Left kidney (tissue), 8 donors: ENCODE data around the gene DMRT2. TPM values are rescaled to one million over a fixed set of nuclear protein-coding genes. Genes with fewer than 3 reads are reported as not detected.

Experiments used
- DNase-seq: peaks from one replicate; pipeline ENCODE4 v3.0.0-alpha.2; 2013
- long read RNA-seq, 8 donors: transcript quantifications; one replicate each; lab custom pipeline, GENCODE V29; 2026
- polyA plus RNA-seq: library from polyadenylated mRNA; unstranded; fragments of 120-200 nt; gene quantifications from one replicate; pipeline ENCODE4 v1.2.1, GENCODE V29; 2013; ENCODE audit not compliant: insufficient read length

The DMRT2 gene
- 2.0 TPM for polyA plus RNA-seq
- long read RNA-seq, donor 1, result 0 reads
- long read RNA-seq, donor 2, result 0 reads
- long read RNA-seq, donor 3, result 0 reads
- long read RNA-seq, donor 4, result 0 reads
- long read RNA-seq, donor 5, result 0 reads
- long read RNA-seq, donor 6, result 0 reads
- long read RNA-seq, donor 7, result 0 reads
- long read RNA-seq, donor 8, result 0 reads

GRCh38 chr9:1050125-1050895, at the start of gene DMRT2:
Gene DMRT2 (plus strand): TSS chr9:1050357. CDS start chr9:1051614, 1,257 bp downstream.
- DNase-seq, result peak; percentile 92

- DNase-seq, result no peak
Measured at GRCh38 chr9:1001838-1002237, 48.3 kb upstream of the DMRT2 start.

DNA sequence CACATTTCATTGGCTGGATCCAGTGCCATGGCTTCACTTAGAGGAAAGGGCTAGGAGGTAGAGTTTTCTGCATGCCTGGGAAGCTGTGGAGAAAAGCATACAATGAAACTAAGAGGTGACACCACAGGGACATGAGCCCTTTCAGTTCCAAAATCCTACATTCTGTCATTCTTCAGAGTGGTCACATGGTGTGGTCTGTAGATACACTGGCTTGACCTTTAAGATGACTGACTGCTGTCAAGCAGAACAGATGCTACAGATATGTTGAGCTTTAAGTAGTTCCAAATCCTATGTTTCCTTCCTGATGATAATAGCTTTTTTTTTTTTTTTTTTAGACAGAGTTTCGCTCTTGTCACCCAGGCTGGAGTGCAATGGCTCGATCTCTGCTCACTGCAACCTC, 47.5 kb upstream of the DMRT2 start:
- DNase-seq, result no peak

GRCh38 chr9:1005043-1005667, 45.0 kb upstream of the DMRT2 start:
- DNase-seq, result peak; percentile 62

DNA sequence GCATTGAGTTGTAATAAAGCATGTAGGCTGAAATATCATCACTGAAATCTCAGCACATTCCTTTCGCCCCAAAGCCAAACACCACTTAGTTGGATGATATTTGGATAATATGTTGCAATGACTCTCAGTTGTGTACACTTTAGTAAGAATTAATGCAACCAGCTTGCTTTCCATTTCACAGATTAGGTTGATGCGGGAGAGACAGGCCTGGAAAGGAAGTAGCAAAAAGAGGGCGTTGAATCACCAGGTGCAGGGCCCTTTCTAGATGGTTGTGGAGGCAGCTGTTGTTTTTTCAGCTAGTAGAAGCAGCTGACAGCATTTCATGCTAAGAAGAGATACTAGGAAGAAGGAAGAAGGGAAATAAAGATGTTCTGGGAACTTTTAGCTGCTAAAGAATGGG, 42.8 kb upstream of the DMRT2 start:
- no peak for DNase-seq

DNA sequence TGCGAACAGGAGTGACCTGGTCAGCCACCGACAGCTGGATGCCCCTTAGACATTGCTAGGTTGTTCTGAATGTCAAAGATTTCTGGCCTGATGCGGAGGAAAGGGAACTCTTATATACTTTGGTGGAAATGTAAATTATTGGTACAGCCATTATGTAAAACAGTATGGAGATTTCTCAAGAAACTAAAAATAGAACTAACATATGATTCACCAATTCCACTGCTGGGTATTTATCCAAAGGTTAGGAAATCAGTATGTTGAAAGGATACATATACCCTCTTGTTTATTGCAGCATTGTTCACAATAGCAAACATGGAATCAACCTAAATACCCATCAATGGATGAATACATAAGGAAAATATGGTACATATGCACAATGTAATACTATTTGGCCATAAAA, 41.9 kb upstream of the DMRT2 start:
- DNase-seq, result no peak

DNA sequence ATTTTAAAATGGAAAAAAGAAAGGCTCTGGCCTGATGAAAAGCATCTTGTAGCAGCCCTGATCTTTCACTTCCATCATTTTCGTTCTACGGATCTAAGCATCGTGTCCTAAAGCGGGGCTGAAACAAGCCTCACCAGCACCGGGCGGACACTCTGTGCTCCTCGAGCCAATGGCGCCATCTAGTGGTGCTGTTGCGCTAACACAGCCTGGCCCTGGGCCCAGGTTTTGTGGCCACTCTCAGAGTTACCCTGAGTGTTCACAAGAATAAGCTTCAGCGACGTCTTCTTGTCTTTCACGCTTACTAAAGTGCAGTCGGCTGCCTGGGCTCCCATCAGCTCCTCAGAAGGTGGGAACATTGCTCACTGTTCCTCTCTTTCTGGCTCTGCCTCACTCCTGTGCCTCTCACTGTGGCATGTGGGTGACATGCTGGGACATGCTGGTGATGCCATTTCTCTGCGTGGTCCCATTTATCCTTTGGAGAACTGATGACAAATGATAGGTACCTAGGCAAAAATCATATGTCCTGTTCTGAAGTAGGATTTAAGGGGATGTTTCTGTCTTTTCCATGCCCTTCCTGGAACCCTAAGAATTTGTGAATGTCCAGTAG, 41.0 kb upstream of the DMRT2 start:
- DNase-seq, result peak; percentile 83

- no peak for DNase-seq
Measured at GRCh38 chr9:1013021-1013420, 37.1 kb upstream of the DMRT2 start.

- no peak for DNase-seq
Measured at GRCh38 chr9:1014225-1014624, 35.9 kb upstream of the DMRT2 start.

- no peak for DNase-seq
Measured at GRCh38 chr9:1014640-1015039, 35.5 kb upstream of the DMRT2 start.

- DNase-seq, result no peak
Measured at GRCh38 chr9:1018121-1018520, 32.0 kb upstream of the DMRT2 start.

GRCh38 chr9:1024112-1024511, 26.0 kb upstream of the DMRT2 start:
- DNase-seq, result no peak

GRCh38 chr9:1025131-1025530, 25.0 kb upstream of the DMRT2 start:
- no peak for DNase-seq

DNA sequence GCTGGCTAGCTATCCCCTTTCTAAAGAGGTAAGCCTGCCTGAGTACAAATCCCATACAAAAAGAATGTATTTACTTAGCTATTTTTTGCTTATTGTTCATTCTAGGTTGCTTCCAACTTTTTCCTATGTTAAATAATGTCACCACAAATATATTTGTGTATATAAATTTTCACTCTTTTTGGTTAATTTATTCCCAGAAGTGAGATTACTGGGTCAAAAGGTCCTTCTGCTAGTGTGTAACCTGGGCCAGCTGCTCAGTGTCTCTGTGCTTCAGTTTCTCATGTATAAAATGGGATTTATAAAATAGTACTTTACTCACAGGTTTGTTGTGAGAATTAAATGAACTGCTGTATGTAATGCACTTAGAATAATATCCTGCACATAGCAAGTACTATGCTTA, 23.9 kb upstream of the DMRT2 start:
- DNase-seq, result no peak

DNA sequence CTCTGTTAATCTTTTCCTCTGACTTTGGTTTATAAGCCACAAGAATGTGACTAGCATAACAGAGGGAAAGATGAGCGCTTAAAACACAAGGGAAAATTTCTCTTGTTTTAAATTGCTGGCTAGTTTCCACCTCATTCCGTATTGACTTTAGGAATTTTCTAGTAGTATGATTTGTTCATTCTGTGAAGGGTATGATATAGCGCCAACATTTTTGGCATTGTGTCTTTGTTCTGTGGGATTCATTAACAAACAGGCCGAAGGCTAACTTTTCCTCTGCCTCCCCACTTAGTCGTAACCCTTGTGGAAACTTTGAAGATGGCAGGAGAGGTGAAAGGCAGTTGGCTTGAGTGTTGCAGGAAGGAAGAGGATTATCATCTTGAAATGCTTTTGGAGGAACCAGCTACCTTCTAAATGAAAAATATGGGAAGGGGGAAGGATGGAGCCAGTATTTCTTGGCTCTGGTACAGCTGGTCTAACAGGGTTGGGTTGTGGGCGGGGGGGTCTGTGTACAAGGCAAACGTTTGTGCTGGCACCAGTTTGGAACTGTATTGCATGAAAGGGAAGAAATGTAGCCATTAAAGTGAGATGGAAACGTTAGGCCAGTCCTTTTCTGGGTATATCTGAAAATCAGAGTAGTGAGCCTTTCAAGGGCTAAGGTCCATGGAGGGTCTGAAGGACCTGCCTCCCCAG, 21.5 kb upstream of the DMRT2 start:
- no peak for DNase-seq

DNA sequence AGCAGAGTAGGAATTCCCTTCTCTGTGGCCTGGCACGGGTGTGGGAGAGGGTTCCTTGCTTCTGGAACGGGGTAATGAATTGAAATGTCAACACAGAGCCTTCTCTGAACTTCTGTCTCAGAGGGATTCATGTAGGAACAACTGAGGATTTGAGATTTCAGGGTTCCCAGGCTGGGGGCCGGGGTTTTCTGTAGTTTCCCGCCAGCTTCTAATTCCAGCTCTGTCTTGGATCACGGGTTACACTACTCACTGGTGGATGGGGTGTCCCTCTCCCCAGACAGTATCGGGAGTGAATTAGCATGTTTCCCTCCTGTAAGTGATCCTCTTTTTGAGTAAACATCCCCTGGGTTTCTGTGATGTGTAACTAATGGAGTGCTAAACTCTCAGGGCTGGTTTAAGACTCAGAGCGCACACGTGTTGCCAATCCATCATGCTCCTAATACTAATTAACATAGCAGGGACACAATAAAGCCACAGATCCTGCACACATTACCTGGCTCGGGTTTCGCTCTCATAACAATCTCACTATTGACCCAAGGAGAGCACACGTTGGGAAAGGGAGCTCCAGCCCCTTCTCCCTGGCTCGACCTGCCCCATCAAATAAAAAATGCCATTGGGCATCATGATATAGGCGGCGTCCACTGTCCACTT, 18.1 kb upstream of the DMRT2 start:
- DNase-seq, result peak; percentile 76

DNA sequence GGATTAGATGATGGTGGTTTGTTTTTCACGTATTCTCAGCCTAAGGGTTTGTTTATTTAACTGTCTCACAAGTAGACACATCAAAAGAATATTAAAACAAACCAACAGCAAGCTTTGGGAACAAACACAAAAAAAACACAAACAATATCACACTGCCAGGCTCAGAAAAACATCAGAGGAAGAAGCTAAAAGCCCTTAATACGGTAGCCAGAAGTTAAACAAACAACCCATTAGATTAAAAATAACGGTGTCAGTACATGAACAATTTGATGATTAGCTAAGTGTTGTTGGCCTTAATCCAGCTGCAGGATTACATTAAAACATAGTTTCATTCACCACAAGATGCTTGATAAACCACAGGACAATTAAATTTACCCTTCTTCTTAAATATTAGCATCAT, 15.9 kb upstream of the DMRT2 start:
- DNase-seq, result no peak

- DNase-seq, result no peak
Measured at GRCh38 chr9:1039589-1039988, 10.6 kb upstream of the DMRT2 start.

- DNase-seq, result no peak
Measured at GRCh38 chr9:1042466-1042865, 7.7 kb upstream of the DMRT2 start.

- DNase-seq, result no peak
Measured at GRCh38 chr9:1044643-1045042, 5.5 kb upstream of the DMRT2 start.

GRCh38 chr9:1046639-1047572, 3.3 kb upstream of the DMRT2 start:
- DNase-seq, result no peak
